NCI-H1048 (cell line): Measurements from ENCODE around the gene ABT1.

Experiments
- DNase-seq: peaks from one replicate; lab custom pipeline; 2025; lab: John Stamatoyannopoulos, UW

ABT1 gene

GRCh38 chr6:26575494-26575939, 21.2 kb upstream of the ABT1 start:
- no peak for DNase-seq

DNA sequence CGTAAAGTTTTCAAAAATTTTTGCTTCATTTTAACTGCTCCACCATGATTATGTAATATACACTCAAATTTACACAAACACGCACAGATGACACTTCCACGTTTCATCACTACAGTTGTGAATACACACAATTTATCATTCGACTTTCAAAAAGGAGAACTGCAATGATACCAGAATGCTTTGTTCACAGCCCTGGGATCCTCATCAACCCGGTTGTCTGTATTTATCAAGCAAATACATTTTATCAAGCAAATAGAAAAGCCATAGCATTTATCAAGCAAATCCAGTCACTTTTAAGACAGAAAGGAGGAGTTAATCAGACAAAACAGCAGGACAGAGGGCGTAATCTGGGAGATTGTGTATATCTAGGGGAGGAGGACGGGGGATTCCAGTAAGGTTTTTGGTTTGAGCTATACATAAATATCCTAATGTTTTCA, 20.3 kb upstream of the ABT1 start:
- no peak for DNase-seq

DNA sequence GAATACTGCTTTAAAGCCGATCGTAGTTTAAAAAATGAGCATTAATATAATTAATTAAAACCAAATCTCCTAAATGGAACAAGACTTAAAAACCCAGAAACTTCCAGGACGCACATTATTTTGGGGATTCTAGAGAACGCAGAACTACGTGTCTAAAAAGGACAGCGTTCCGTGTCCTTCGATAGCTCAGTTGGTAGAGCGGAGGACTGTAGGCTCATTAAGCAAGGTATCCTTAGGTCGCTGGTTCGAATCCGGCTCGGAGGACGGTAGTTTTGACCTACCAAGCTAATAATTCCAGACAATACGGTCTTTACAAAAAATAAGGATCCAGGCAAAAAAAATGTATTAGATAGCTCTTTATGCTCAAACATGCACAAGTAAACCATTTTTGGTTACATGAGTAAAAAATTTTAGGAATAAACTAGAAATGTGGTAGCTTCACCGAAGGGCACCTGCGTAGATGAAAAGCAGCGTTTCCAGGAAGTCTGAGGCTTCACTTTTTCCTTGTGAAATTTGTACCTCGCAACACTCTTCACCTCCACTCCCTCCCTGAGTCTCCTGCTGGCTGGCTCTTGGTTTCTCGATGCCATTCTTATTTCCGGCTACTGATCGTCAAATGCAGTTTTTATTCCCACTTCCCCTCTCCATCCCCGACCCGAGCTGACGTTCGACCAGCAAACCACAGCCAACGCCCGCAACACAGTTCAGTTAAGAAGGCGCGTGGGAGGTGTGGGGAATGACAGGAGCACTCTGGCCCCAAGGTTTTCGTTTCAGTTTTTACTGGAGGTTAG, 19.6 kb upstream of the ABT1 start:
- no peak for DNase-seq

DNA sequence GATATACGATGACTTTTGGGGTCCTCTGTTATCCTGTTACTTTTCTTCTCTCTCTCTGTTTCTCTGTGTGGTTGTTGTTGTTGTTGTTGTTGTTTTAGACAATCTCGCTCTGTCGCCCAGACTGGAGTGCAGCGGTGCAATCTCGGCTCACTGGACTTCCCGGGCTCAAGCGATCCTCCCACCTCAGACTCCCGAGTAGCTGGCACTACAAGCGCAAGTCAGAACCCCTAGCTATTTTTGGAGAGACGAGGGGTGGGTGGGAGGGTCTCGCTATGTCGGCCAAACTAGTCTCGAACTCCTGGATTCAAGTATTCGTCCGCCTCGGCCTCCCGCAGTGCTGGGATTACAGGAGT, 19.1 kb upstream of the ABT1 start:
- DNase-seq: no peak

DNA sequence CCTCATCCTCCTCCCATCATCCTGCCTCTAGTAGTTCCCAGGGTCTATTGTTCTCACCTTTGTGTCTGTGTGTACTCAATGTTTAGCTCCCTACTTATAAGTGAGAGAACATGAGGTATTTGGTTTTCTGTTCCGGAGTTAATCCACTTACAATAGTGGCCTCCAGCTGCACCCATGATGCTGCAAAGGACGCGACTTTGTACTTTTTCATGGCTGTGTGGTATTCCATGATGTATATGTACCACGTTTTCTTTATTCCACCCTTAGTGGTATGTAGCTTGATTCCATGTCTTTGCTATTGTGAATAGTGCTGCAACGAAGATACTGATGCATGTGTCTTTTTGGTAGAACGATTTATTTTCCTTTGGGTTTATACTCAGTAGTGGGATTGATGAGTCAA, 18.5 kb upstream of the ABT1 start:
- DNase-seq: no peak

DNA sequence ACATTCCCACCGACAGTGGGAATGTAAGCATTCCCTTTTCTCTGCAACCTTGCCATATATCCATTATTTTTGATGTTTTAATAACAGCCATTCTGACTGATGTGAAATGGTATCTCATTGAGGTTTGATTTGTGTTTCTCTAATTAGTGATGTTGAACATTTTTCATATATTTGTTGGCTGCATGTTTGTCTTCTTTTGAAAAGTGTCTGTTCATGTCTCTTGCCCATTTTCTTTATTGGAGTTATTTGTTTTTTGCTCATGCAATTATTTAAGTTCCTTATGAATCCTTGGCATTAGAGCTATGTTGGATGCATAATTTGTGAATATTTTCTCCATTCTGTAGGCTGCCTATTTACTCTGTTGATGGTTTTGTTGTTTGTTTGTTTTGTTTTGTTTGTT, 18.0 kb upstream of the ABT1 start:
- DNase-seq: no peak

GRCh38 chr6:26581164-26581915, 15.4 kb upstream of the ABT1 start:
- no peak for DNase-seq

DNA sequence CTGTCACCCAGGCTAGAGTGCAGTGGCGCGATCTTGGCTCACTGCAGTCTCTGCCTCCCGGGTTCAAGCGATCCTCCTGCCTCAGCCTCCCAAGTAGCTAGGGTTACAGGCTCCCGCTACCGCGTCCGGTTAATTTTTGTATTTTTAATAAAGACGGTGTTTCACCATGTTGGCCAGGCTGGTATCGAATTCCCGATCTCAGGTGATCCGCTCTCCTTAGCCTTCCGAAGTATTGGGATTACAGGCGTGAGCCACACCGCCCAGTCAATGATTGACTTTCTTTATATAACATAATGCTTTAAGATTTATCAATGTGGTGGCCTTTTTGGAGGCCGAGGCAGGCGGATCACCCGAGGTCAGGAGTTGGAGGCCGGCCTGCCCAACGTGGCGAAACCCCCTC, 7.8 kb upstream of the ABT1 start:
- no peak for DNase-seq

- no peak for DNase-seq
These were observed 4.1 kb upstream of the ABT1 start for GRCh38 chr6:26592649-26593048.

GRCh38 chr6:26593278-26594130, 3.2 kb upstream of the ABT1 start:
- no peak for DNase-seq

DNA sequence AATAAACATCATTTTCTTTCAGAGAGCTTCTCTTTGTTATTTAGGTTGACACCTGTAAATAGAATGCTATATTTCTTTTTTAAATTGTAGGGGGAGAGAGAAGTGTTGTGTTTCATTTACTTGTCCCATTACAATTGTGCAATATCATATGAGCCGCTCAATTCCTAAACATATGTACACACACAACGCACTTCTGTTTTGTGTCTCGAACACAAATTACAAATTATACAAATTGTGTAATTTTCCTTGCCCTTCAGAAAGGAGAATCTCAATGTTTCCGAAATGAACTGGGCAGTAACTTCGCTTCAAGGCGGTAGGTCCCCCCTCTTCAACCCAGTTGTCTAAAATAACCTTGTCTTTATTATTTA, 2.6 kb upstream of the ABT1 start:
- DNase-seq: no peak

DNA sequence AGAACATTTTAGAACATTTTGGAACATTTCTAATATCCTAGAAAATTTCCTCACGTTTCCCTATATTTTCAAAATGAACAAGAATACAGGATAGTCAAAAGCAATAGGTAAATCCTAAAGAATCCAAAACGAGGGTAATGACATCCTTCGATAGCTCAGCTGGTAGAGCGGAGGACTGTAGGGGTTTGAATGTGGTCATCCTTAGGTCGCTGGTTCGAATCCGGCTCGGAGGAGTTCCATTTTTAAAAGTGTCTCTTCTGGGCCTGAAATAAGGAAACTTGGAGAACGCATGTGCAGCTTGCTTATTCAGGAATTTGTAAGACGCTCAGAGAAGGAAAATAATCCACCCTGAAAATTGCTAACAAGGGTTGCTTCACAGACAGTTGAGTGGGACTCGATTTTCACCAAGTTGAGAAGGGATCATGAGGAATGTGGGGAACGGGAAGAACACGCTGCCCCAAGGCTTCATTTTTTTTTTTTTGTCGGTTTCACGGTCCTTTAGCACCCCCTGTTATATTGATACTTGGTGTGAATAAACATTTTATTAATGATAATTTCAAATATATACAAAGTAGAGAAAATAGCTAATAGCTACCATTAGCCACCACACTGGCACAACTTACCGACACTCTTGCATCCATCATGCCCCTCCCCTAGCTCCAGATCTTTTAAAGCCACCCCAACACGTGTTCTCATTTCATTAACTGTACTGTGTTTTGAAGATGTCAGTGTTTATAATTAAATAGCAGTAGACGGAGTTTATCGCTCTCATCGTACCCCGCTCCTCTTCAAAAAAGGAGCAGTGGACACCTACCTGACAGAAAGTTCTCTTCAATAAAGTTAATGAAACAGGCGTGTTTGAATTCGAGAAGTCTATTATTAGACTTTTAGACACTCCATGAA, 1.8 kb upstream of the ABT1 start:
- DNase-seq: no peak

DNA sequence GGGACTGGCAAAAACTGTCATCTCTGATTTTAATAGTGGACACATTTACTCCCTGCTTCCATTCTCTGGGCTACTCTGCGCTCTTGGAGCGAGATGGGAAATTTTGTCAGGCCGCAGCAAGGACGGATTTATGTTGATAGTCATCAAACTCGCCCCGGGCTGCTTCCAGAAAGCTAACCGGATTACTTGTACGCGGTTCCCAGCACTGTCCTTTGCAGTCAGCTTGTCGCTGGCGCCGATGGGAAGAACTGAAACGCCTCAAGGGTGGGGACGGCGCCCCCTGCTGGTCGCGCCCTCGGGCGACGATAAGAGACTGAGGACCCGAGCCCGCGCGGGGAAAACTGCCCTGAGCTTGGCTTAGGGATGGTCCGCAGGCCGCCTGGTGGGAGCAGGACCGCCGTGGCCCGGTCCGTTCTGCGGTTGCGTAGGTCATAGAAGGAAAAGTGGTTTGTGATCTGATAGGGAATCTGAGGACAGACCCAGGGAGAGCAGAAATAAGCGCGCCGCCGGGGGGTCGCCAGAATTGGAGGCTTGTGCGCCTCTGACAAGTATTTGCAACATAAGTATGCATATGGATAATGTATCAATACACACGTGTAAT, 984 bp upstream of the ABT1 start:
- DNase-seq: peak; percentile 32

DNA sequence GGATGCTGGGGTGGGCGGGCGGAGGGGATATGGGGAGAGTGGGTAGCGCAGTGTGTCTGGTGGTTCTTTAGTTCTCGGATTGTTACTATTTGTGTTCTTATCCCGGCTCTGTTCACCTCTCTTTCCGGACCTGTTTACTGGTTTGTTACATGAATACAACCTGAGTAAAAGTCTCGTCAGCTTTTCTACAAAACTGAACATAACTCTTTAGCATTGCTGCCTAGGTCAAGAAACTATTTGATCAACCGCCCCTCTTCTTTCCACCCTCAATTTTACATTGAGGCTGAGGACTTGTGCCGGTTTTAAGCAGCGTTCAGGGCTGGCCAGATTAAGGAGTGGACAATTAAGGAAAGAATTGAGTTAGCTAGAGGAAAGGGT, 625 bp downstream of the ABT1 start:
- DNase-seq: no peak

- DNase-seq: no peak
These were observed 1.1 kb downstream of the ABT1 start for GRCh38 chr6:26597821-26598220.

GRCh38 chr6:26598267-26598666, 1.5 kb downstream of the ABT1 start:
- DNase-seq: no peak

GRCh38 chr6:26599134-26599533, 2.4 kb downstream of the ABT1 start:
- no peak for DNase-seq

DNA sequence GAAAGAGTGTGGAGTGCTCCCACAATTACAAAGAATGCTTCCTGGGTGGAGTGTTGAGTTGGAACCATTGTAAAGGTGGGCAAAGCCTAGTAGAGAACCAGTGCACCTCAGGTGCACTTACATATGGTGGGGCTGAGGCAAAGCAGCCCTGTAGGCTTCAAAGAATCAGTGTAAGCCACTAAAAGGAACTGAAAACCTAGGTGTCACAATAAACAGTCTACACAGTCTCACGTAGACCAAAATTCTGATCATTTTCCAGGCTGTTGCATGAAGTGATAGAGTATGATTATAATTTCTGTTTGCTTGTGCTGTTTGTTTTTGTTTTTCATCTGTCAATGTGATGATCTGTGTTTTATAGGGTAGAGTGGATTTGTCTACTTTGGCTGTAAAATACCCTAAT, 2.8 kb downstream of the ABT1 start:
- no peak for DNase-seq

DNA sequence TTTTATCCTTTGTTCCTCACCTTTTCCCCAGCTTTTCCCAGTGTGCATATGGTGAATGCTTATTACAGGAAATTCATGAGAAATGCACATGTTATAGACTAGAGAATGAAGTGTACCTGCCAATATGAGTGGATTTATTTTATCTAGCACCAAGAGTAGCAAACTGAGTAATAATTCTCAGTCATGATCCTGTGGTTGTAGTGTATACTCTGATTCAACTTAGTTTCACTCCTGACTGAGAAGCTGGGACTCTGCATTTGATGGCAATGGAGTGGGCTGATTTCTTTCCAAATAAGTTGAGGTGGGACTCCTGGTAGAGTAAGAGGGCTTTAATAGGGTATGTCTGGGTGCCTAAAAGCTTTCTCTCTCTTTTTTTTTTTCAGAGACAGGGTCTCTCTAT, 4.0 kb downstream of the ABT1 start:
- no peak for DNase-seq

GRCh38 chr6:26602262-26602661, 5.5 kb downstream of the ABT1 start:
- no peak for DNase-seq

GRCh38 chr6:26604026-26604425, 7.3 kb downstream of the ABT1 start:
- no peak for DNase-seq
